PC-9 (cell line): ENCODE data around the gene S100A9. TPM values are rescaled to one million over a fixed set of nuclear protein-coding genes. Genes with fewer than 3 reads are reported as not detected.

Source experiments
- BruUV-seq: library from RNA; stranded (reverse); fragments of 400-500 nt; replicated peaks from 2 replicates; lab custom pipeline; 2021; lab: Mats Ljungman, UMichigan
- CTCF ChIA-PET: fragments of 300-600 bp; sonication (Branson Sonifier 250); formaldehyde crosslinking; loops from one replicate; lab custom pipeline; 2022; ENCODE audit warnings: antibody characterized with exemption; lab: Charles Lee
- POLR2A ChIA-PET: fragments of 300-600 bp; sonication (Branson Sonifier 250); formaldehyde crosslinking; loops from one replicate; lab custom pipeline; 2022; ENCODE audit warnings: antibody characterized with exemption; ENCODE audit not compliant: unreplicated experiment; lab: Charles Lee
- DNase-seq, 2 experiments: peaks; one replicate each; pipeline versions ENCODE4 v3.0.0 to v3.0.0-alpha.2; 2015 to 2022; ENCODE audit warnings: mixed read lengths in 1 of 2
- H2AFZ ChIP-seq: fragments of 200-600 bp; sonication (generic); 2 replicates; pipeline ENCODE4 v1.8.1; 2017; ENCODE audit warnings: antibody characterized with exemption
- H3F3A ChIP-seq: fragments of 200-600 bp; sonication (generic); 2 replicates; pipeline ENCODE4 v1.8.1; 2017; ENCODE audit warnings: antibody characterized with exemption, mild to moderate bottlenecking, low read depth; ENCODE audit not compliant: insufficient read depth
- H3K27ac ChIP-seq: fragments of 200-600 bp; sonication (generic); 2 replicates; pipeline ENCODE4 v1.6.1; 2016; ENCODE audit warnings: mixed run types
- H3K27me3 ChIP-seq: fragments of 200-600 bp; sonication (generic); 2 replicates; pipeline ENCODE4 v1.6.1; 2016; ENCODE audit warnings: low read depth, mixed run types; ENCODE audit not compliant: insufficient read depth
- H3K36me3 ChIP-seq: fragments of 200-600 bp; sonication (generic); 2 replicates; pipeline ENCODE4 v1.6.1; 2016; ENCODE audit warnings: low read depth, mixed run types
- H3K4me1 ChIP-seq: fragments of 200-600 bp; sonication (generic); replicated peaks from 2 replicates; pipeline ENCODE4 v1.6.1; 2016; ENCODE audit warnings: mixed run types; ENCODE audit not compliant: insufficient read depth
- H3K4me2 ChIP-seq: fragments of 200-600 bp; sonication (generic); 2 replicates; pipeline ENCODE4 v1.6.1; 2017; ENCODE audit warnings: mixed run types
- H3K4me3 ChIP-seq: fragments of 200-600 bp; sonication (generic); 2 replicates; pipeline ENCODE4 v1.6.1; 2016; ENCODE audit warnings: mixed run types
- H3K79me2 ChIP-seq: fragments of 200-600 bp; sonication (generic); 2 replicates; pipeline ENCODE4 v1.6.1; 2017; ENCODE audit warnings: low read depth, mixed run types
- H3K9me2 ChIP-seq: fragments of 200-600 bp; sonication (generic); 2 replicates; pipeline ENCODE4 v1.8.1; 2017; ENCODE audit warnings: mild to moderate bottlenecking; ENCODE audit not compliant: insufficient read depth
- H3K9me3 ChIP-seq: fragments of 200-600 bp; sonication (generic); 2 replicates; pipeline ENCODE4 v1.8.1; 2016; ENCODE audit warnings: low read depth; ENCODE audit not compliant: insufficient read depth
- H4K20me1 ChIP-seq: fragments of 200-600 bp; sonication (generic); 2 replicates; pipeline ENCODE4 v1.8.1; 2017; ENCODE audit not compliant: insufficient read depth
- EZH2 ChIP-seq: fragments of 200-600 bp; sonication (generic); IDR thresholded peaks from 2 replicates; pipeline ENCODE4 v1.8.0; 2017; ENCODE audit warnings: antibody characterized with exemption, low read depth
- intact Hi-C: fragments of 100-400 bp; cut with micrococcal nuclease; formaldehyde crosslinking; loops from one replicate; pipeline ENCODE4 v1.10.0; 2022; ENCODE audit not compliant: unreplicated experiment
- total RNA-seq: library from RNA; stranded (reverse); gene quantifications from 2 replicates; pipeline ENCODE4 v1.2.3, GENCODE V29; 2021
- TF ChIP-seq, protein P1 (sequence below): fragments of 200-600 bp; sonication (generic); conservative IDR thresholded peaks from 2 replicates; pipeline ENCODE4 v1.6.1; 2017; ENCODE audit warnings: mixed run types, antibody characterized with exemption, mild to moderate bottlenecking, moderate library complexity

S100A9 gene
- total RNA-seq, 1 experiment from 2014 or later, result 4.3 TPM

DNA sequence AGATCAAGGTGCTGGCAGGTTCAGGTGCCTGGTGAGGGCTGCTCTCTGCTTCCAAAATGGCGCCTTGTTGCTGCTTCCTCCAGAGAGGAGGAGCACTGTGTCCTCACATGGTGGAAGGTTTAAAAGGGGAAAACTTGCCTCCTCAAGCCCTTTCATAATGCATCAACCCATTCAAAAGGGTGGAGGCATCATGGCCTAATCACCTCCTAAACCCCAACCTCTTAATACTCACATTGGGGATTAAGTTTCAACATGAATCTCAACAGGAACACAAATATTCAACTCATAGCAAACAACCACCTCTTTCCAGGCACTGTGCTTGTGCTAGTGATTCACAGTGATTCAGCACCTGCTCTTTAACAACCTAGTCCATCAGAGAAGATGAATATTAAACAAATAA, 13.6 kb downstream of the S100A9 start:
- Histone ChIP-seq H3K4me1 (peaks cover 78% of the 10 kb centered on the region), H3K27me3 (no peaks in the 10 kb centered on the region), H4K20me1 (no peaks in the 10 kb centered on the region), H3K9me2 (no peaks in the 10 kb centered on the region), H3K4me3 (no peak overlapping the region), H3F3A (peaks cover 21% of the 10 kb centered on the region; the same call in 1 of the 2 replicates), H3K9me3 (no peaks in the 10 kb centered on the region), H3K4me2 (peak overlapping the region; percentile 8; the same call in 1 of the 2 replicates), H2AFZ (peak overlapping the region; percentile 48; the same call in 1 of the 2 replicates), H3K27ac (peak overlapping the region; percentile 37), H3K36me3 (no peaks in the 10 kb centered on the region), H3K79me2 (no peaks in the 10 kb centered on the region)
- DNase-seq, result peak in 1 of 2 experiments; percentile 49
- TF ChIP-seq EZH2, result no peak
- TF ChIP-seq, protein P1, sequence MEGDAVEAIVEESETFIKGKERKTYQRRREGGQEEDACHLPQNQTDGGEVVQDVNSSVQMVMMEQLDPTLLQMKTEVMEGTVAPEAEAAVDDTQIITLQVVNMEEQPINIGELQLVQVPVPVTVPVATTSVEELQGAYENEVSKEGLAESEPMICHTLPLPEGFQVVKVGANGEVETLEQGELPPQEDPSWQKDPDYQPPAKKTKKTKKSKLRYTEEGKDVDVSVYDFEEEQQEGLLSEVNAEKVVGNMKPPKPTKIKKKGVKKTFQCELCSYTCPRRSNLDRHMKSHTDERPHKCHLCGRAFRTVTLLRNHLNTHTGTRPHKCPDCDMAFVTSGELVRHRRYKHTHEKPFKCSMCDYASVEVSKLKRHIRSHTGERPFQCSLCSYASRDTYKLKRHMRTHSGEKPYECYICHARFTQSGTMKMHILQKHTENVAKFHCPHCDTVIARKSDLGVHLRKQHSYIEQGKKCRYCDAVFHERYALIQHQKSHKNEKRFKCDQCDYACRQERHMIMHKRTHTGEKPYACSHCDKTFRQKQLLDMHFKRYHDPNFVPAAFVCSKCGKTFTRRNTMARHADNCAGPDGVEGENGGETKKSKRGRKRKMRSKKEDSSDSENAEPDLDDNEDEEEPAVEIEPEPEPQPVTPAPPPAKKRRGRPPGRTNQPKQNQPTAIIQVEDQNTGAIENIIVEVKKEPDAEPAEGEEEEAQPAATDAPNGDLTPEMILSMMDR, result no peak
- intact Hi-C loops, result no loop called here
- CTCF ChIA-PET, result no interaction called here
- no TSS peak for BruUV-seq
- POLR2A ChIA-PET, result no interaction called here

DNA sequence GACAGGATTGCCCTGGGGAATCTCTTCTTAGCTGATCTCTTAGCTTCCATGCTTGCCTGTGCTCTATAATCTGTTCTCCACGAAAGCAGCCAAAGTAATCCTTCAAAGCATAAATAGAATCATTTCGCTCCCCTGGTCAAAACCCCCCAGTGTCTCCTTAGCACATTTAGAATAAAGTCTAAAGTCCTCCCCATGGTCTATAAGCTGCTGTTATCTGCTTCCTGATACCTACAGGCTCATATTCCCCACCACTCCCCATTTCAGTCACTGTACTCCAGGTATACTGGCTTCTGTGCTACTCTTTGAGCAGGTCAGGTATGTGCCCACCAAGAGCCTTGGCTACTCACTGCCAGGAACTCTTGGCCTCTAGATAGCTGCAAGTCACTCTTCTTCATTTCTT, 14.9 kb downstream of the S100A9 start:
- Histone ChIP-seq H3K27me3 (no peaks in the 10 kb centered on the region), H2AFZ (no peak overlapping the region), H3F3A (peaks cover 33% of the 10 kb centered on the region; the same call in 1 of the 2 replicates), H3K36me3 (no peaks in the 10 kb centered on the region), H3K27ac (no peak overlapping the region), H4K20me1 (no peaks in the 10 kb centered on the region), H3K79me2 (no peaks in the 10 kb centered on the region), H3K4me2 (no peak overlapping the region), H3K4me3 (no peak overlapping the region), H3K4me1 (peaks cover 79% of the 10 kb centered on the region), H3K9me2 (no peaks in the 10 kb centered on the region), H3K9me3 (no peaks in the 10 kb centered on the region)
- BruUV-seq, result no TSS peak
- DNase-seq, result no peak
- TF ChIP-seq, protein P1, result no peak
- no peak for TF ChIP-seq EZH2
- intact Hi-C loops, result no loop called here
- ChIA-PET CTCF (no interaction called here), POLR2A (no interaction called here)

DNA sequence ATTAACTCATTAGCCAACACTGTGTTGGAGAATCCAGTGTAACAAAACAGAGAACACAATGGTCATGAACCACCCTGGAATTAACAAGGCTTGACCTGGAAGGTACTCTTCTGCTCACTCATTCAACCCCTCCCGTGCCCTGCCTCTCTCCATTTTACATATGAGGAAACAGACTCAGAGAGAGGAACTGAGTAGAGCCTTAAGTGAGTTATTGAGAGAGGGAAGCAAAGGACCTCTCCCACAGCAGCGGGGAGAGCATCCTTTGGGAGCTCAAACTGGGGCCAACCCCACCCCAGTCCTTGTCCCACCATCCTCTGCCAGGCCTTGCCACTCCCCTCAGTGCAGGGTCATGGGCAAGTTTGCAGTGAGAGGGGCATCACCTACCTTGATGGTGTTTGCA, 16.4 kb downstream of the S100A9 start:
- no TSS peak for BruUV-seq
- TF ChIP-seq, protein P1, result no peak
- TF ChIP-seq EZH2, result no peak
- Histone ChIP-seq H2AFZ (no peak overlapping the region), H3K79me2 (no peaks in the 10 kb centered on the region), H3F3A (peaks cover 36% of the 10 kb centered on the region; the same call in 1 of the 2 replicates), H3K4me3 (no peak overlapping the region), H3K9me3 (no peaks in the 10 kb centered on the region), H3K4me2 (no peak overlapping the region), H4K20me1 (no peaks in the 10 kb centered on the region), H3K36me3 (no peaks in the 10 kb centered on the region), H3K4me1 (peaks cover 71% of the 10 kb centered on the region), H3K27ac (no peak overlapping the region), H3K9me2 (no peaks in the 10 kb centered on the region), H3K27me3 (no peaks in the 10 kb centered on the region)
- POLR2A ChIA-PET, result no interaction called here
- no peak for DNase-seq
- intact Hi-C loops, result no loop called here
- CTCF ChIA-PET, result no interaction called here
